Kidney tubule cell (primary cell): ENCODE measurements around the gene SIPA1L3.
"Not testable (repeated sequence)": the region's sequence is repeated elsewhere in the genome, so short reads cannot be mapped to it uniquely, and the experiment has no call there.

Source experiments
- DNase-seq: peaks from one replicate; pipeline ENCODE4 v3.0.0-alpha.2; 2018; ENCODE audit warnings: low spot score

The SIPA1L3 gene, protein sequence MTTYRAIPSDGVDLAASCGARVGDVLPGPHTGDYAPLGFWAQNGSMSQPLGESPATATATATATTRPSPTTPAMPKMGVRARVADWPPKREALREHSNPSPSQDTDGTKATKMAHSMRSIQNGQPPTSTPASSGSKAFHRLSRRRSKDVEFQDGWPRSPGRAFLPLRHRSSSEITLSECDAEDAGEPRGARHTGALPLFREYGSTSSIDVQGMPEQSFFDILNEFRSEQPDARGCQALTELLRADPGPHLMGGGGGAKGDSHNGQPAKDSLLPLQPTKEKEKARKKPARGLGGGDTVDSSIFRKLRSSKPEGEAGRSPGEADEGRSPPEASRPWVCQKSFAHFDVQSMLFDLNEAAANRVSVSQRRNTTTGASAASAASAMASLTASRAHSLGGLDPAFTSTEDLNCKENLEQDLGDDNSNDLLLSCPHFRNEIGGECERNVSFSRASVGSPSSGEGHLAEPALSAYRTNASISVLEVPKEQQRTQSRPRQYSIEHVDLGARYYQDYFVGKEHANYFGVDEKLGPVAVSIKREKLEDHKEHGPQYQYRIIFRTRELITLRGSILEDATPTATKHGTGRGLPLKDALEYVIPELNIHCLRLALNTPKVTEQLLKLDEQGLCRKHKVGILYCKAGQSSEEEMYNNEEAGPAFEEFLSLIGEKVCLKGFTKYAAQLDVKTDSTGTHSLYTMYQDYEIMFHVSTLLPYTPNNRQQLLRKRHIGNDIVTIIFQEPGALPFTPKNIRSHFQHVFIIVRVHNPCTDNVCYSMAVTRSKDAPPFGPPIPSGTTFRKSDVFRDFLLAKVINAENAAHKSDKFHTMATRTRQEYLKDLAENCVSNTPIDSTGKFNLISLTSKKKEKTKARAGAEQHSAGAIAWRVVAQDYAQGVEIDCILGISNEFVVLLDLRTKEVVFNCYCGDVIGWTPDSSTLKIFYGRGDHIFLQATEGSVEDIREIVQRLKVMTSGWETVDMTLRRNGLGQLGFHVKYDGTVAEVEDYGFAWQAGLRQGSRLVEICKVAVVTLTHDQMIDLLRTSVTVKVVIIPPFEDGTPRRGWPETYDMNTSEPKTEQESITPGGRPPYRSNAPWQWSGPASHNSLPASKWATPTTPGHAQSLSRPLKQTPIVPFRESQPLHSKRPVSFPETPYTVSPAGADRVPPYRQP (N-terminal part only)

DNA sequence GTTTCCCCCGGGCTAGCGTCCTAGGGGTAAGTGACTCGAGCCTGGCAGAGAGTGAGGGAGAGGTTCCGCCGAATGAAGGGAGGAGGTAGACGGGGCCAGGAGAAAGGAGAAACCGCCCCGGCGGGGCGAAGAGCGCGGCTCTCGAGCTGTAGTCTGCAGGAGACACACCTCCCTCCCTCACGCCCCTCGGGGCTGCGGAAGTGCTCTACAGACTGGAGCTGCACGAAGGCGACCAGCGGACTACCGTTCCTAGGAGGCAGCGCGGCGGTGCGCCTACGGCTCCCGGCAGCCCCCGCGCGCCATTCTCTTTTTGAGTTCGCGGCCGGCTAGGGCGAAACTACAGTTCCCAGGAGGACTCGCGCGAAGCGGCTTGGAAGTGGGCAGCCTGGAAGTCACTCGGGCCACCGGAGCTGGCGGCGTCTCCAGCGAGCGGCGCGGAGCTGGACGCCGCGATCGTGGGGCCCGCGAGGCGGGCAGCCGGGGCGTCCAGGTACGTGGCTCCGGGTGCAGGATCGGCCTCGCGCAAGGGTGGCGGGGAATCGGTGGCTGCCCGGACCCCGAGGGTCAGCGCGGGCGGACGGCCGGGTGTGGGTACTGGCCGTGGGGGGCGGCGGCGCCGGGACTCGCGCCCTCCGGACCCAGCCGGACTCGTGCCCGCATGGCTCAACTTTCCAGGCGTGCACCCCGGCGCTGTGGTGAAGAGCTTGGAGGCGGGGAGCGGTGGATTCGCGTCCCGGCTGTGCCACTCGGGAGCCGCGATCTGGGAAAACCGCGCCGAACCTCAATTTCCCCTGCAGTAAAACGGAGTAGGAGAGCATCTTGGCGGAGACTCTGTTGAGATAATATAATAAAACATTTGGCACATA, at the start of gene SIPA1L3:
Gene SIPA1L3, plus strand, starts transcription at position 340 of the 866 bp plus-strand sequence. CDS start 174,358 bp downstream, outside the sequence.
- DNase-seq, result peak; percentile 97

DNA sequence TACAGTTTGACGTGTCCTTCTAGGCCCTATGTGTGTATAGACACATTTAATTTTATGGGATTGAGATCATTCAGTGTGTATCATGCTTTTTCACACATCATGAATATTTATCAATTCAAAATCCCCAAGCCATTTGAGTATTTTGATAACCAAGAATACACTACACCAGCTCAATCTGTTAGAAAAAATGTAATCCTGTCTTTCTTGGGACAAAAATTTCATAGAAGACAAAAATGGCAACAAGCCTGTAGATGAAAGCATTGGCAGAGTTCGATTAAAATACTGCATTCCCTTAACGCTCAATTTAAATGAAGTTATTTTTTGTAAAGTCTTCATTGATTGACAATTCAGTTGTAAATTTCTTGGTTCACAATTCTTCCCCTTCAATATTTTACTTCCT, 42.5 kb upstream of the SIPA1L3 start:
- no peak for DNase-seq

DNA sequence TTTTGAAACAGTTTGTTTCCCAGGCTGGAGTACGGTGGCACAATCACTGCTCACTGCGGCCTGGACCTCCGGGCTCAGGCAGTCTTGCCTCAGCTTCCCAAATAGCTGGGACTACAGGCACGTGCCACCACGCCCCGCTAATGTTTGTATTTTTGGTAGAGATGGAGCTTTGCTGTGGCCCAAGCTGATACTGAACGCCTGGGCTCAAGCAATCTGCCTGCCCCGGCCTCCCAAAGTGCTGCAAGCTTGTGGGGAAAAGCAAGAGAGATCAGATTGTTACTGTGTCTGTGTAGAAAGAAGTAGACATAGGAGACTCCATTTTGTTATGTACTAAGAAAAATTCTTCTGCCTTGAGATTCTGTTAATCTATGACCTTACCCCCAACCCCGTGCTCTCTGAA, 41.1 kb upstream of the SIPA1L3 start:
- DNase-seq, result not testable (repeated sequence)

DNA sequence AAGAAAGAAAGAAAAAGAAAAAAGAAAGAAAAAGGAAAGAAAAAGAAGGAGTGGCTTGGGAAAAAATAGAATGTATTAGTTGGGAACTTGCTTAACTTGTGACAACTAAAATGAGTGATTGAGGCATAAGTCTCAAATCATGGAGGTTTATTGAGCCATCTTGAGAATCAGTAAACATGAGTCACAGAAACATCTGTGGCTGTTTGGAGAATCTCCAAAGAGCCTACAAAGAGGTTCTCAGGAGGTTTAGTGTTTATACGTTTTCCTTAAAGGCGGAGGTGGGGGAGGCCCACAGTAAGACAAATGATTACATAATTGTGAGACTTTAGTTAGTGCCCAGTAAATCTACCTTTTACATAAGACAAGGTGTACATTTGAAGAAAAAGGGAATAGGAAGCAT, 39.2 kb upstream of the SIPA1L3 start:
- no peak for DNase-seq

DNA sequence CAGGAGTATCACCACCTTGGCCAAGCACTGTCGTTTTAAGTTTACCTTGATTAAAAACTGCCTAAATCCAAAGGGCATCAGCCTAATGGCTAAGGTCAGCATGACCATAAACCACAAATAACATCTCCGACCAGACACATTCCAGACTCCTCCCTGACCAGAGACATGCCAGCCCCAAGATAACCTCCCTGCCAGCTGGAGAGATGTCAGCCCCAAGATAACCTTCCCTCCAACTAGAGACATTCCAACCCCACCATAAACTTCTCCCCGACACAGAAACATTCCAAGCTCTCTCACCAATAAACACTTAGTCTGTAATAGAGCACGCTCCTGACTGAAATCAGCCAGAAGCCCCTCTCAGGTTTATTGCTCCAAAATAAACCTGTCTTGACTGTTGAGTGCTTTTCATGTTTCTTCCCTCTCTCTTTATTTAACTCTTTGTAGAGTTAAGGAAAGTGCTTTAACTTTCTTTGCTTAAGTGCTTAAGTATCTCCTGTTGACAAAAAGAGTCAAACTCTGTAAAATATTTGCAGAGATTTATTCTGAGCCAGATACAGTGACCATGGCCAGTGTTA, 37.2 kb upstream of the SIPA1L3 start:
- no peak for DNase-seq

DNA sequence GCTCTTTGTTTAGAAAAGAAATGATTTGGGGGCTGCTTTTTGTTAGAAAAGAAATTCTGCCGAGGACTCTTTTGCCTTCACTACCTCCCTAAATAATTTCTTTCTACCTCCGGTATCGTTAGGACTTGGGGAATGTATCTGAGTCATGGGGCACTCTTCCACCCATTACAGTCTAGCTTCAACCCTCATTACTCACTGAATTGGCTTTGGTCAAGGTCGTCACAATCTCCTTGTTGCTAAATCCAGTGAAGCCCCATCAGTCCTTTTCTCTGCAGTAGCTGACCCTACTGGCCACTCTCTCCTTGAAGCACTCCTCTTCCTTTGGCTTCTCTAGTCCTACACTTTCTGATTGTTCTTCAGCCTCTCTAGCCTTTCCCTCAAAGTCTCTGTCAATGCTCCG, 34.6 kb upstream of the SIPA1L3 start:
- DNase-seq, result no peak

DNA sequence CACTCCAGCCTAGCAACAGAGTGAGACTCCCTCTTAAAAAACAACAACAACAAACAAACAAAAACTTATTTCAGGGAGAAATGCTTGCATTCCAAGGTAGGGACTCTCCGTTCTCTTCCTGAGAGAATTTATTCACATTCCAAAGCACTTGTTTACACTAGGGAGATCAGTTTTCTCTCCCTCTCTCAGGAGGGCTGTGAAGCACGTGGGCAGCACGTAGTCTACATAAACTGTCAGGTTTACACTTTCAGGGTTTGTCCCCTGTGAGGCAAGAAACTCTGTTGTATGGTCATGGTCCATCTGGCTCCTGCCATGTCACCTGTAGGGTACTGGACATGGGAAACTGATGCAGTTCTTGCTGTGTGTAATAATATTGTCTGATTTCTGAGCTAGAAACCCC, 32.2 kb upstream of the SIPA1L3 start:
- DNase-seq, result no peak

DNA sequence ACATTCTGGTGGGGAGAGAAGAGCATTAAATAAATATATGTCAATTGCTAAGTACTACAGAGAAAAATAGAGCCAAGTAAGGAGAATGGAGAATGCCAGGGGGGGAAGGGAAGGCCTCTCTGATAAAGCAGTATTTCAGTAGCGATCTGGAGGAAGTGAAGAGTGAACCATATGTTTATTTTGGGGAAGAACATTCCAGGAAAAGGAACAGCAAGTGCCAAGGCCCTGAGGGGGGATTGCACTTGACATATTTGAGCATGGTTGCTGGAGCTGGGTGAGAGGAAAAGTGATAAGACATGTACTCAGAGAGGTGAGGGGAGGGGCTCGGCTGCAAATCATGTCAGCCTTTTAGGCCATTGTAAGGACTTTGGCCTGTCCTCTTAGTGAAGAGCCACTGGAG, 31.0 kb upstream of the SIPA1L3 start:
- no peak for DNase-seq

DNA sequence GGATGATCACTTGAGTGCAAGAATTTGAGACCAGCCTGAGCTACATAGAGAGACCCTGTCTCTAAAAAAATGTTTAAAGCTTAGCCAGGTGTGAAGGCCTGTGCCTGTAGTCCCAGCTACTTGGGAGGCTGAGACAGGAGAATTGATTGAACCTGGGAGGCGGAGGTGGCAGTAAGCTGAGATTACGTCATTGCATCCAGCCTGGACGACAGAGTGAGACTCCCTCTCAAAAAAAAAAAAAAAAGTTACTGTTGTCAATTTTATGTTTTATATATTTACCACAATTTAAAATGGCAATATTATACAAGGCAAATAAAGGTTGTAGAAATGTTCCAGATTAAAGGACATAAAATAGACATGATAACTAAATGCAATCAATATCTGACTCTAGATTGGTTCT, 29.9 kb upstream of the SIPA1L3 start:
- no peak for DNase-seq

DNA sequence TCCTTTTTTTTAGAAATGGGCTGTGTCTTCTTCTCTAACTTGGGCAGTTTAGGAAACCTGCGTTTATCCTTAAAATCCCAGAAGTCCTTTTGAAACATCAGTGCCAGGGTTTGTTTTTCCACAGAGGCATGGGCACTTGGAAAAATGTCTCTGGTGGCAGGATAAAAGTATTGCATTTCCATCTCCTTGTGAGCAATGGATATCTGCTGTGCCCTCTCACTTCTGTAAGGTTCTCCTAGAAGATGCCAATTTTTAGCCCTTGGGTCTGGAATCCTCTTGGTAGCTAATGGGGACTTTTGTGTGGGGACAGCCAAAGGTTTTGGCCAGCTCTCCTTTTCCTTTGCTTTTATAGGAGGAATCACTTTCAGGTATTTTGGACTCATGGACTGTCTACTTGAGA, 21.6 kb upstream of the SIPA1L3 start:
- no peak for DNase-seq

DNA sequence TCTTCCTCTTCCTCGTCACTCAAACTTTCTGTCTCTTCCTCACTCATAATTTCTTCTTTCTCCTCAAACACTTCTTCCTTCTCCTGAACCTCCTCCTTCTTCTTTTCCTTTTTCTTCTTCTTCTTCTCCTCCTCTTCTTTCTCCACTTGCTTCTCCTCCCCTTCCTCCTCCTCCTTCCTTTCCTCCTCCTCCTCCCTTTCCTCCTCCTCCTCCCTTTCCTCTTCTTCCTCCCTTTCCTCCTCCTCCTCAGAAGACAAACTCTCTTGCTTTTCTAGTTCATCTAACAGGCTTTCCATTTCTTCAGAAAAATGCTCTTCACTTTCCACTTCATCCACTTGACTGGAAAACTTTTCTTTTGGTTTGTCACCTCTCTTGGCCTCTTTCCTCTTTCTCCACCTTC, 20.4 kb upstream of the SIPA1L3 start:
- DNase-seq, result no peak

DNA sequence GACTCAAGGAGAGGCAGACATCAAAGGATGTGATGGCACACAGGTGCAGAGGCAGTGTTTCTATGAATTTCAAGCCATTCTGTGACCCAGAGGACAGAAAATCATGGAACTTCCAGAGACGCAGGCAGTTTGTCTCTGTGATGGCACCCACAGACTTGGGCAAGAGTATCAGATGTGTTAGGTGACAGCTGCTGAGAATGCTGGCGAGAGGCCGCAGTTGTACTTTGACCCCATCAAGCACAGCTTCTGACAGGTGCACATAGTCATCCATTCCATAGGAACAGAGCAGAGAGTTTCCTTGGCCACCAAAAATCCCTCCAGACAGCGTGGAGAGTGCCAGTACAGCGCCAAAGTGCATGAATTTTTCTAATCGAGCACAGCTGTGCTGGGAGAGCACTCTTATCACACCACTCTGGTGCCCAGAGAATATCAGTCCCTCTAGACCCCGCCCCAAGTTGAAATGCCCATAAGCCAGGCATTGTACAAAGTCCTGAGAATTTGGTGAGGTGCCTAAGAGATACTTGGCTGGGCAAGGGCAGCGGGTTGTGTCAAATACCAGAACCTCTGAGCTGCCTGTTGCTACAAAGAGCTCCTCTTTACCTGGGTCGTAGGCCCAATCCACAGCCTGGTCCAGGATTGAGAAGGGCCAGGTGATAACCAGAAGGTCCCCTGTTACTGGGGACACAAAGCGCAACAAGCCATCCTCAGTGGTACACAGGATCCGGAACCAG, 13.0 kb upstream of the SIPA1L3 start:
- no peak for DNase-seq

DNA sequence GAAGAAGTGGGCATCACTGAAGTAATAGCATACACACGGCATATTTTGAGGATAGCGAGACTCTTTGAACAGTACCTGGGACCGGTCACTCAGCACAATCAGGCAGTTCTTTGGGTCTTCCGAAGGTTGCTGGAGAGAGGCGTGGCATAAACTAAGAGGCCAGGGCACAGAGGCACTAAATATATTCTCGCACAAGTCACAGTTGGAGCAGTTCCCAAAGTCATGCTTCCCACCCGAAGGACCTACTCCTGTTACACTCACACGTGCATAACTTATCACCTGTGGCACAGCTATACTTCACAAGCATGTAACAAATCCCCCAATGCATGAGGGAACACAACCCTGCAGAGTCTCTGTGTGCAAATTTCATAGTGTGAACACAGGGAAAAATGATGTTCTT, 10.8 kb upstream of the SIPA1L3 start:
- DNase-seq, result no peak

DNA sequence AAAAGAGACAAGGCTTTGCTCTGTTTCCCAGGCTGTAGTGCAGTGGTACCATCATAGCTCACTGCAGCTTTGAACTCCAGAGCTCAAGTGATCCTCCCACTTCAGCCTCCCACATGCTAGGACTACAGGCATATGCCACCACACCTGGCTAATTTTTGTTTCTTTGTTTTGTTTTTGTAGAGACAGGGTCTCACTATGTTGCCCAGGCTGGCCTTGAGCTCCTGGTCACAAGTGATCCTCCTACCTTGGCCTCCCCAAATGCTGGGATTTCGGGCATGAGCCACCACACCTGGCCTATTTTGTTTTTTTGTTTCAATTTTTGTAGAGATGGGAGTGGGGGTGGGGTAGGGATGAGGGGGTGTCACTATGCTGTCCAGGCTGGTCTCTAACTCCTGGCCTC, 7.6 kb upstream of the SIPA1L3 start:
- no peak for DNase-seq

DNA sequence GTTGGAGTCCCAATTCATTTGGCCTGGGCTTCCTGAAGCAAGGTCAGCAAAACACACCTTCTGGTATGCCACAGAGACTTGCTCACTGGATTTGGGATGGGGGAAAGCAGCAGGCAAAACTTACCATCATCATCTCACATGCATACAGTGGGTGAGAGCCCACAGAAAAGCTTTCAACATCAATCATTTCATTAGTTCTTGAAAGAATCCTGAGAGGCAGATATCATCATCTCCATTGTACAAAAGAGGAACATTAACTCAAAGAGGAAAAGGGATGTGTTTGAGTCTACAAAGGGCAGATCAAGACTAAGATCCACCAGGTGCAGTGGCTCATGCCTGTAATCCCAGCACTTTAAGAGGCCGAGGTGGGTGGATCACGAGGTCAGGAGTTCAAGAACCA, 7.0 kb upstream of the SIPA1L3 start:
- no peak for DNase-seq

DNA sequence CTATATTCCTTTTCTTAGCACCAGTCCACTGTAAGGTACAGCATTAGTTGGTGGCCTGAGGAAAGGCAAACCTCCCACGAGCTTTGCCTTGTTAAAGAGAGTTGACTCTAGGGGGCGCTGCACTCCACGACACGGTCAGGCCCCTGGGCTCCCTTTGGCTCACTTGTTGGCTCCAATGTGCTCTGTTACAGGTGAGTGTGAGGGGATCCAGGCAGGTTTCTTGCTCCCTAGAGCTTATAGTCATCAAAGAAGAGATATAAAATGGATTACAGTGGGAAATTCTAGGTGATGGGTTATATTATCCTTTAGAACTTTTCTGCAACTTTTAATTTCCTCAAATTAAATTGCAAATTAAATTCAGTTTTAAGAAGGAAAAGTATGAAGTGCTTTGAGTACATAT, 4.3 kb upstream of the SIPA1L3 start:
- peak; percentile 83 for DNase-seq

DNA sequence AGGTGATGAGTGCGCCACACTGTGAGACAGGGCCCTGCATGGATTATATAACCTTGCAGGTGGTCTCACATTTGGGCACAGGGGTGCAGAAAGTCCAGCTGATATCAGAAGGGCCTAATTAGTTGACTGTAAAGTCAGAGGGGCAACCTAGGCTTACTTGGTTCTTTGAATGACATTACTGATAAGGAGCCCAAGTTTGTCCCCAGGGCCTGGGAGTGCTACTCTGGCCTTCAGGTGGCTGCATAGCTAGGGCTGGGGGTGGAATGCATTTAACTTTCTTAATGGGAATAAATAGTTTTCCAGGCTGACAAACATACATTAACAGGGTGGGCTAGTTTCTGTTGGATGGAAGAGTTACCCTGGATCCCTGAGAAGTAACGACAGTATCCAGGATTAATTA, 3.9 kb upstream of the SIPA1L3 start:
- DNase-seq, result no peak

DNA sequence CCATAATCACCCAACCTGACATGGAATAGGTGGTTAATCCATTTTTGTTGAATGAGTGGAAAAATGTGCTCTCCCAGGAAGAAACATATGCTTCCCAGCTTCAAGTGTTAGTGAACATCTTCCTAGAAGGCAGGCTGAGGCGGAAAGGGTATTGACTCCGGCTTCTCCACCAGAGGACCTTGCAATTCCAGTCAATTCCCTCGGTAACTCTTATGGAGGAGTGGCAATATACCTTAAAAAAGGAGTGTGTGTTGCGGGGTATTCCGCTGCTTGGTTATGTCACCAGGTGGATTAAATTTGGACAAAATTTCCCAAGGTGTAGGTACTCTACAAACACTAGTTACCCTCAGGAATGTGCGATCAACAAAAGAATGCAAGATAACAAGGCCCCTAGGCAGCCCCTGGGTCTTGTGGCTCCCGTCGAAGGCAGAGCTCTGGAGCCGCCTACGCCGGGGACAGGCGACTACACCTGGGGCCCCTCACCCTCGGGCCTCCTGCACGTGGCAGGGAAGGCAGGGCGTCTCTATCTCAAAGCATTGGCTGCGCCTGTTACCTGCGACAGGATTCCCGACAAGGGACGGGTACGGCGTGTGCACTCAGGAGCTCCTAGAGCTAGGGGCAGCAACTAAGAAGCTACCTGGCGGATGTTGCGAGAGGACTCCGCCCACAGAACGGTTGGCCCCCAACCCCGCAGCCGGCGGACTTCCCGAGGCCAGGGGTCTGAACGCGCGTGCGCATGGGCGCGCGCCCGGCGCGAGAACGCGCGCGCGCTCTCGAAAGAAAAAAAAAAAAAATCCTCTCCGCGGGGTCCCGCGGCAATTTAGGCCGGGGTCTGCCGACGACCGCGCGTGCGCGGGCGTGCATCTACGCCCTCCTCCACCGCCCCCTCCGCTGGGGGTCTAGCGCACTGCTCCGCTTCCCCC, 801 bp upstream of the SIPA1L3 start, which contains the start of gene WDR87:
Gene WDR87, minus strand, starts transcription at position 649 of the 923 bp plus-strand sequence. CDS start 8,355 bp downstream, outside the sequence.
- peak; percentile 66 for DNase-seq

DNA sequence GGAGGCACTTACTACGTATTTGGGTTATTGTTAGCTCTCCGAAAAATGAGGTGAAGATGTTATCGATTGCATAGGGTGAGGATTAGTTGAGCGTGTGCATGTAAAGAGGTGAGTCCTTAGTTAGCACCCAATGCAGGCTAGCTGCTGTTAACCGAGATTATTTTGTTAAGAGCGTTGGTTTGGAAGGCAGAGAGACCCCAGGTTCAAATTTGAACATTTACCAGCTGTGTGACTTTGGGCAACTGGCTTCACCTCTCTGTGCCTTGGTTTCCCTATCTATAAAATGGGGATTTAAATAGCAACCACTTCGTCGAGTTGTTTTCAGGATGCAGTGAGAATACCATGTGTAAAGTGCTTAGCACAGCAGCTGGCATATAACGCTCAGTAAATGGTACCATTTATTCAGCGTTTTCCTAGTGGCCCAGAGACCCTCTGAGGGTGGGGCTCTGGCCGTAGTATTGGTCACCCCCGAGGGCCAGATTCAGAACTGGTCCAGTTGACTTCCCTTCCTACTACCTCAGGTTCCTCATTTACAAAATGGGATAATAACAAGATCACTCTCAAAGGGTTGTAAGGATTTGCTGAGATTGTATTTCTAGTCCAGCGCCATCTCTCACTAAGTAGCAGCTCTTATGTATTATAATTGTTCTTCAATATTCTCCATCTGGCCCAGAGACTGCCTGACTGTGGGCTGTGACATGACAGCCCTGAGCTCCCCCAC, 887 bp downstream of the SIPA1L3 start:
- DNase-seq, result peak; percentile 12
